D721Med (cell line): Measurements from ENCODE around the gene PACSIN2.

Source experiments
- DNase-seq: peaks from one replicate; pipeline ENCODE4 v3.0.0; 2011; ENCODE audit warnings: low spot score; ENCODE audit not compliant: insufficient read length
- FAIRE-seq: peaks from 2 replicates; lab custom pipeline; 2011; peaks lifted over from hg19 to GRCh38; lab: Jason Lieb, UNC
- TF ChIP-seq, protein P1 (sequence below): IDR thresholded peaks from 2 replicates; pipeline ENCODE4 v1.5.1; 2012; ENCODE audit warnings: mild to moderate bottlenecking, control low read depth; ENCODE audit not compliant: insufficient read depth; ENCODE audit errors: missing control alignments

PACSIN2 gene

GRCh38 chr22:43044290-43044712 lies 29.4 kb upstream of the PACSIN2 start:
- TF ChIP-seq, protein P1, sequence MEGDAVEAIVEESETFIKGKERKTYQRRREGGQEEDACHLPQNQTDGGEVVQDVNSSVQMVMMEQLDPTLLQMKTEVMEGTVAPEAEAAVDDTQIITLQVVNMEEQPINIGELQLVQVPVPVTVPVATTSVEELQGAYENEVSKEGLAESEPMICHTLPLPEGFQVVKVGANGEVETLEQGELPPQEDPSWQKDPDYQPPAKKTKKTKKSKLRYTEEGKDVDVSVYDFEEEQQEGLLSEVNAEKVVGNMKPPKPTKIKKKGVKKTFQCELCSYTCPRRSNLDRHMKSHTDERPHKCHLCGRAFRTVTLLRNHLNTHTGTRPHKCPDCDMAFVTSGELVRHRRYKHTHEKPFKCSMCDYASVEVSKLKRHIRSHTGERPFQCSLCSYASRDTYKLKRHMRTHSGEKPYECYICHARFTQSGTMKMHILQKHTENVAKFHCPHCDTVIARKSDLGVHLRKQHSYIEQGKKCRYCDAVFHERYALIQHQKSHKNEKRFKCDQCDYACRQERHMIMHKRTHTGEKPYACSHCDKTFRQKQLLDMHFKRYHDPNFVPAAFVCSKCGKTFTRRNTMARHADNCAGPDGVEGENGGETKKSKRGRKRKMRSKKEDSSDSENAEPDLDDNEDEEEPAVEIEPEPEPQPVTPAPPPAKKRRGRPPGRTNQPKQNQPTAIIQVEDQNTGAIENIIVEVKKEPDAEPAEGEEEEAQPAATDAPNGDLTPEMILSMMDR = no peak
- FAIRE-seq = no peak
- no peak for DNase-seq

DNA sequence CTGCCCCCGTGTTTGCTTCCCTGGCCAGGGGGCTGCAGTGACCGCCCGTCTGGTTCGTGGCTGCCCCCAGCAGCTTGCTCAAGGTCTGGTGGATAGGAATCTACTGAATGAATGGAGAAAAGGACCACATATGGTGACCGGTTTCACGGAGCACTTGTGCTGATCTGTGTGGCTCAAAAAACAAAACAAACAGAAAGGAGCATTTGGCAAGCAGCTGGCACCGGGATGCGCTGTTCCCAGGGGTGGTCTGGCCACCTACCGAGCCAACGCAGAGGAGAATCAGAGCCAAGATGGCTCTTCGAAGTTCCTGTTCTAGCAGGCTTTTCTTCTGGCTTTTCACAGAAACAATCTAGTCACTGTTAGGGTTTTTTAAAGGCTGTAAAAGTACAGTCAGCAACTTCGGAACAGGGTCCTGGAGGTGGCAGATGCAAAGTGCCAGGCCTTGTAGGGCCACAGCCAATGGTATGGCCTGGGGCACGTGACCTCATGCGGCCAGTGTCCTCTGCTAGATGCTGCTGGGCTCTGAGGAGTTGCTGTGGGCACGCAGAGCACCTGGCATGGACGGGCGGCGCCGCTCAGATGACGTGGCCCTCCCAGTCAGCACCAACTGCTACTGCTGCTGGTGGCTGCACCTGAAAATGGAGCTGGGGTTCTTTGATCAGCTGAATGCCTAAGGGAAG lies 27.3 kb upstream of the PACSIN2 start:
- DNase-seq = no peak

GRCh38 chr22:43039800-43040199 lies 24.9 kb upstream of the PACSIN2 start:
- FAIRE-seq (no peak), DNase-seq (no peak)
- TF ChIP-seq, protein P1 = no peak

More for the DNA sequence above, 27.3 kb upstream of the PACSIN2 start:
- no peak for FAIRE-seq
- TF ChIP-seq, protein P1 = no peak

GRCh38 chr22:43038325-43038724 lies 23.4 kb upstream of the PACSIN2 start:
- TF ChIP-seq, protein P1 = no peak
- no peak for FAIRE-seq
- DNase-seq = no peak

DNA sequence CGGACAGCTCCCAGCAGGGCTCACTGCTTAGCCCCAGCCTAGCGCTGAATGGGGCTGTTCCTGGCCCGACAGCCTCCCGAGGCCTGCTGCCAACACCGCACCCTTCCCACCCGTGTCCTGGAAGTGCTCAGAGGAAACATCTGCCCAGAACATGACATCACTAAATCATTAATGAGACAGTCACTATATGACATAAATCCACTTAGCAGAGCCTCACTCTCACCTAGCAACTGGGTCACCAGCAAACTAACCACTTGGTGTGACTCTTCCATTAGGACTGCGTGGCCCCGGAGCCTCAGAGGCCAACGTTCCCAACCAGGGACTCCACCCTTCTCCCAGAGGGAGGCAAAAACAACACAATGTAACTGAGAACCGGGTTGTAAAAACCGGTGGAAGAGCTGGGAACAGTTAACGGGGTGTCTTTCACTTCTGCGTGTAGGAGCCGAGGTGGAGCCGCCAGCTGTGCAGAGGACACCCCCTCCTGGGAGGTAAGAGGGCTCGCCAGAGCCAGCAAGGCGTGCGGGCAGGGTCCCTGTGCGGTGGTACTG lies 21.4 kb upstream of the PACSIN2 start:
- TF ChIP-seq, protein P1 = no peak
- DNase-seq (no peak), FAIRE-seq (no peak)

DNA sequence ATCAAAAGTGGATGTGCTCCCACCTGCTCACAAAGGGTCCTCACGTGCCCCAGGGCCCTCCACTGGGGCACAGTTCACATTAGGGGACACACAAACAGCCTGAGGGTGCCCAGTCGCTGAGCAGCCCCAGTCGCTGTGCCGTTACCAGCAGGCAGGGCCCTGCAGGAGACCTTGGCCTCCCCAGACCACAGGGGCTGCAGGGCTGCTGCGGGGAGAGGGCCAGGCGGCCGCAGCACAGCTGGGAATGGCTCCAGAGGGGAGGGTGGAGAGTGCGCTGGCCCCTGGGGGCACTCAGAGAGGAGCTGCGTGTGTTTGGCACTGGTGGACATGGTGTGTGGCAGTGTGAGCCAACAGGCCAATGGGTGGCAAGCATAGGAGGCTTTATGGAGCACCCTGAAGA lies 20.3 kb upstream of the PACSIN2 start:
- FAIRE-seq (no peak), DNase-seq (no peak)
- TF ChIP-seq, protein P1 = no peak

DNA sequence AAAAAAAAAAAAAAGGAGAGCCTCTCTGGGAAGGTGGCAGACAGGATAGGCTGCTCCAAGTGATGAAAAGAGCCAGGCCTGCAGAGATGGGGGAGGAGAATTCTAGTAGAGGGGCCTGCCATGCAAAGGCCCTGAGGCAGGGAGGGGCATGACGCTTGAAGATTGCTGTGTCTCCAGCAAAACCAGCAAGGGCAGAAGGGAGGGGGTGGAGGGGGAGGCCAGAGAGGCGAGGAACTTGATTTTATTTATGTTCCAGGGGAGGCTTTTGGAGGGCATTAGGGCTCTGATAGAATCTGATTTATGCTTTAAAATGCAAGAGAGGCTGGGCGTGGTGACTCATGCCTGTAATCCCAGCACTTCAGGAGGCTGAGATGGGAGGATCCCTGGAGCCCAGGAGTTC lies 16.7 kb upstream of the PACSIN2 start:
- FAIRE-seq (no peak), DNase-seq (no peak)

More for the DNA sequence above, 16.7 kb upstream of the PACSIN2 start:
- TF ChIP-seq, protein P1 = no peak
